Measurements from ENCODE around the gene CD99.
"Not testable (repeated sequence)": the region's sequence is repeated elsewhere in the genome, so short reads cannot be mapped to it uniquely, and the experiment has no call there.

Gene CD99

GRCh38 chrX:2700405-2701320, 9.6 kb downstream of the CD99 start:
- DNase-seq: no peak

- DNase-seq: no peak
These were observed 10.5 kb downstream of the CD99 start for GRCh38 chrX:2701600-2701999.

GRCh38 chrX:2703991-2704369, 12.9 kb downstream of the CD99 start:
- no peak for DNase-seq

- no peak for DNase-seq
These were observed 14.1 kb downstream of the CD99 start for GRCh38 chrX:2705046-2705832.

GRCh38 chrX:2707334-2707760, 16.3 kb downstream of the CD99 start:
- DNase-seq: no peak

GRCh38 chrX:2708021-2708420, 16.9 kb downstream of the CD99 start:
- DNase-seq: no peak

GRCh38 chrX:2708592-2709188, 17.6 kb downstream of the CD99 start:
- no peak for DNase-seq

GRCh38 chrX:2709556-2709955, 18.5 kb downstream of the CD99 start:
- no peak for DNase-seq

DNA sequence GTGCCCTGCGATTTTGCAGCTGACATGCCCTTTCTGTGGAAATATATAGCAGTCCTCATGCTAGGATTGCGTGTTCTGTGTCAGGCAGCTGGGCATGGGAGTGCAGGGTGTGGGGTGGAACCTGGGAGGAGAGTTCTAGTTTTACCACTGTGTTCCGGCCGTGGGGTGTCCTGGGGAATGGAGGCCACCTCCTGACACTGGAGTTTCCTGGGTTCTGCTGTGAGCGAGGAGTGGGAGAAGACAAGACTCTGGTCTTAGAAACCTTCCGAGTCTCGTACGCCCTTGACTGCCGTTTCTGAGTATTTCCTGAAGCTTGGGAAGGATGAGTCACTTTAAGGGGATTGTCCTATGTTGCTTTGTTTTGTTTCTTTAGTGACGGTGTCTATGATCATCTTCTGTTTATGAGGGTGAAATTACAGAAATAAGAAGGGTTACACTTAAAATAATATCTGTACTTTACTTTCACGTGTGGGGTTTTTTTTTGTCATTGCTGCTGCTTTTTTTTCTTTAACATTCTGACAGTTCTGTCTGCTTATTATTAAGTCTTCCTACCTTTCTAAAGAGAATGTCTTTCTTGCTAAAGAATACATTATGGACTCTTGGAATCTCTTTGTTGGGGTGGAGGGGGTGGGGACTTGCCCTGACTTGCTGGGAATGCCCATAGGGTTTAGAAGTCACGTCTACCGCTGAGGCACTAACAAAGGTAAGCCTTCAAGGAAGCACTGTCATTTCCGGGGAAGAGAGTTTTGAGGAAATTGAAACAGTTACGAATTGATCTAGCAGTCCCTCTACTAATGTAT, 19.1 kb downstream of the CD99 start:
- no peak for DNase-seq

DNA sequence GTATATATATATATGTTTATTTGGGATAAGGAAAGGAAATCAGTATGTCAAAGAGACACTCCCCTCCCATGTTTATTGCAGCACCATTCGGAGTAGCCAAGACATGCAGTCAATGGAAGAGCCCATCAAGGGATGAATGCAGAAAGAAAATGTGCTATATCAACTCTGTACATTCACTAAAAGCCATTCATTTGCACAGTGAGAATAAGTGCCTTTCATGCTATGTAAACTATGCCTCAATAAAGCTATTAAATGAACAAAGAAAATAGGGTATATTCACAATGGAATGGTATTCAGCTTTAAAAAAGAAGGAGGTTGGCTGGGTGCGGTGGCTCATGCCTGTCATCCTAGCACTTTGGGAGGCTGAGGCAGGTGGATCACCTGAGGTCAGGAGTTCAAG, 20.3 kb downstream of the CD99 start:
- no peak for DNase-seq

DNA sequence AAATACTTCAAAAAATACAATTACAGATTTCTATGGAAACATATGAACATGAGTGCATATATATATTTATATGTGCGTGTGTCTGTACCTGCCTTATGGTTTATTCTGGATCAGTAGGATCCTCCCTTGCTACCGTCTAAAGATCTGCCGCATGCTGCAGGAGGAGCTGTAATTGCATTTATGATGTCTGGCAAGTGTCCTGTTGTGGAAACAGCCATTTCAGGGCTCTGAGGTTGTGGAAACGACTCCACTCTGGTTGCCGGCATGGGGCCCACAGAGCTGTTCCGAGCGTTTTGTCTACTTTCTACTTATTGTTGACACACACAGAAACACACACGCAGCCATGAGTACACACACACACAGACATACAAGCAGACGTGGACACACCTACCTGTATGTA, 21.3 kb downstream of the CD99 start:
- DNase-seq: no peak

DNA sequence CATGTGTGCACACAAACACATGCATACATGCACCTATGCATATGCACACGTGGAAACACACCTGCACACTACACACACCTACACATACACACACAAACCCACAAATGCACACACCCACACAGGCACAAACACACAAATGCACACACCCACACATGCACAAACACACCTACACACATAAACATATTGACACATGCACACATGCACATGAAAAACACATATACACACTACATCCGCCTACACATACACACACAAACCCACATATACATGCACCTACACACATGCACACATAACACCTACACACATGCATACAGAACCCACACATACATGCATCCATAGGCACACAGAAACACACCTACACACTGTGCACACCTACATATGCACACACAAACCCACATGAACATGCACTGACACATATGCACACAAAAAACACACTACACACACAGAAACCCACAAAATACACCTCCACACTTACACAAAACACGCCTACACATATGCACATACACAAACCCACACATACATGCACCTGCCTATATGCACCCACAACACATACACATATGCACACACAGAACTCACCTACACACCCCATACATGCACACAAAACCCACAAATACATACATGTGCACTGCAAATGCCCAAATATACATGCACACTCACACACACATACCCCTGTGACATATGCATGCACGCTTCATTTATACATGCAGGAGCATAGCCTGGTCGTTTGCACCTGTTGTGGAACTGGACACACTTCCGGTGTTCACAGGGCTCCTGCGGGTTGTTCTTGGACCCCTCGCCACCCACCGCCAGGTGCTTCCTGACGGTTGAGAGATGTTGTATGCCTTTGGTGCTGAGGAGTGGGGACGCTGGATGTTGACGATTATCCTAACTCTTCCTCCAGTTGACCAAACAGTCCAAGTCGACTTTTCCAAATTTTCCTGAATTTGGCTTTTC, 22.1 kb downstream of the CD99 start:
- no peak for DNase-seq

DNA sequence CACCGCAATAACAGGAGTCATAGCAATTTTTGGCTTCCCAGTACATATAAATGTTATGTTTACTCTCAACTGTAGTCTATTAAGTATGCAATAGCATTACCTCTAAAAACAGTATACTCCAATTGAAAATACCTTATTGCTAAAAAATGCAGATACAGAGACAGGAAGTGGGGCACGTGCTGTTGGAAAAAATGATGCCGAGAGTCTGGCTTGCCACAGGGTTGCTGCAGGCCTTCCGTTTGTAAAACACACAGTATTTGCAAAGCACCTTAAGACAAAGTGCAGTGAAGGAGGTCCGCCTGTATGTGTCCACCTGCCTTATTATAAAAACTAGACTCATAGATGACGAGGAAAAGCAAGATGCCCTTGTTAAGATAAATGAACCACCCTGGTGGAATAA, 23.5 kb downstream of the CD99 start:
- DNase-seq: no peak

GRCh38 chrX:2715066-2715600, 24.0 kb downstream of the CD99 start:
- no peak for DNase-seq

- no peak for DNase-seq
These were observed 26.2 kb downstream of the CD99 start for GRCh38 chrX:2717312-2717711.

DNA sequence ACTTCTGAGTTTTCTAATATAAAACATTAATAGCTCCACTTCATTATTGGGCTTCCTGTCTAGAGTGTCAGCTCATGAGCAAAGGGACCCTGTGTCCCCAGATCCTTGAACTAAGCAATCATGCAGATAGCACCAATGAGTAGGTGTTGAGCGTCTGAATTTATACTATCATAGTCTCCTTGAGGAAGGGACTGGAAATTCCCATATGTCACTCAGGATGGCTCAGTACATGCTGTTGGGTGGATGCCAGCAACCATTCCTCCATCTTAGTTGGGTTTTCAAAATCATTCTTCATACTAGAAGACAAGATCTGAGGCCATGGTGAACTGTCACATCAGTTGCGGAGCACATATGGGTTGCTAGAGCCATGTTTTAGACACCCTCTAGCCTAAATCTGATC, 27.7 kb downstream of the CD99 start:
- DNase-seq: no peak

DNA sequence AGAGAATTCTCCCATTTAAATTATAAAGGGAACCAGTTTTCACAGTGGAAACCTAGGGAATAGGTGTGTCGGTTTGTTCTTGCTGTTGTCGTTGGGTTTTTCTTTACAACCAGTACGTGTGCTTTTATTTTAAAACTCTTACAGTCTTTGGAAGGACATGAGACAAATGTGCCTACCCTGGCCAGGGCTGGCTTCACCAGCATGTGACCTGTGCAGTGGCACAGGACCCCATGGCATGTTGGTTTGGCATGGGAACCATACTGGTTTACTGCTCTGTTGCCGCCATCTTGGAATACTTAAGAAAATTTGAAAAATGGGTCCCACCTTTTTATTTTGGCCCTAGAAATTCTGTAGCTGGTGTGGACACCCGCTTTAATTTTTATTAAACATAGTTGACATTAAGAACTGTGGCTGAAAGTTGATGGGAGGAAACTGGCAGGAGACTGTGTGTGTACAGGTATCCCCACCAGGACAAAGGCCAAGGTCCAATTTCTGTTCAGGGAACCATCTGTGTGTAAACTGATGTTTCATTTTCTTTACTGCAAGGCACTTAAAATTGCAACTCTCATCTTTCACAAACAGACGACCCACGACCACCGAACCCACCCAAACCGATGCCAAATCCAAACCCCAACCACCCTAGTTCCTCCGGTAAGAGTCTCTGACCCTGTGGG, 28.8 kb downstream of the CD99 start:
- no peak for DNase-seq

DNA sequence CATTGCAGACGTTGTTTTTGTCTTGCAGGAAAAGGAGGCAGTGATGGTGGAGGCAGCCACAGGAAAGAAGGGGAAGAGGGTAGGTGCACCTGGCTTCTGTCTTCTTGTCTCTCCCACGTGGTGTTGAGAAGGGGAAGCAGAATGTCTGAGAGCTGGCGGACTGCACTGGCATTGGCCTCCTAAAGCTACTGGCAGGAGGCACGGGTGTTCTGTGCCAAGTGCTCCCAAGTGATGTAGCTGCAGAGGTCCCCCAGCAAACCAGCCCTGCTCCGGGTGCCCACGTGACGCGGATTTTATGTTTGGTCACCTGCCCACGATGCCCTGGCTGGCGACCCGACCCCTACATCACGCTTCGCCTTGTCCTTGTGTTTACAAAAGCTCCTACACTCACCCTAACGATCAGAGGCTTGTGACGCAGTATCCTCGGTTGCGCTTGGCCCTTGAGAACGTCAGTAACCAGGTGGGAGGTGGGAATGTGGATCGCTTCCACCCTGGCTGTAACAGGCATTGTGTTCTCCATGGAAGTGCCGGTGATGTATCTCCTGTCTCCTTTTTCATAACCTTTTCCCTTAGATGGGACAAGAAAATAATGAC, 32.3 kb downstream of the CD99 start:
- no peak for DNase-seq

GRCh38 chrX:2727264-2727663, 36.2 kb downstream of the CD99 start:
- not testable (repeated sequence) for DNase-seq

GRCh38 chrX:2732076-2732475, 41.0 kb downstream of the CD99 start:
- no peak for DNase-seq
